HepG2 (cell line): ENCODE measurements around the gene MYEOV.

Experiments
- EP300 ChIP-seq, 3 experiments: sonication (generic) in 1 of 3; formaldehyde crosslinking in 1 of 3; IDR thresholded peaks; 2 replicates each; pipeline versions ENCODE4 v1.5.1 to v1.6.1; 2011 to 2020; ENCODE audit warnings: low read depth in 2 of 3, low read length in 2 of 3, borderline replicate concordance in 1 of 3, improper control_type of control experiment in 1 of 3, mild to moderate bottlenecking in 1 of 3, missing genetic modification reagents in 1 of 3, moderate library complexity in 1 of 3
- HDAC6 ChIP-seq: fragments of 200-600 bp; sonication (generic); IDR thresholded peaks from 2 replicates; pipeline ENCODE4 v1.7.0; 2017; ENCODE audit warnings: mild to moderate bottlenecking, antibody characterized with exemption, low read length, low read depth
- RBM22 ChIP-seq: fragments of 200-400 bp; formaldehyde crosslinking; optimal IDR thresholded peaks from 2 replicates; pipeline ENCODE3; 2017; ENCODE audit warnings: mild to moderate bottlenecking, low read length, moderate library complexity
- ZNF704 ChIP-seq: sonication (generic); formaldehyde crosslinking; IDR thresholded peaks from 2 replicates; pipeline ENCODE4 v1.8.1; 2023; ENCODE audit warnings: mild to moderate bottlenecking, inconsistent platforms, moderate library complexity, missing genetic modification reagents, borderline replicate concordance
- TF ChIP-seq, protein P1 (sequence below): sonication (generic); formaldehyde crosslinking; IDR thresholded peaks from 2 replicates; pipeline ENCODE4 v1.4.0; 2020; ENCODE audit warnings: mild to moderate bottlenecking, missing genetic modification reagents

DNA sequence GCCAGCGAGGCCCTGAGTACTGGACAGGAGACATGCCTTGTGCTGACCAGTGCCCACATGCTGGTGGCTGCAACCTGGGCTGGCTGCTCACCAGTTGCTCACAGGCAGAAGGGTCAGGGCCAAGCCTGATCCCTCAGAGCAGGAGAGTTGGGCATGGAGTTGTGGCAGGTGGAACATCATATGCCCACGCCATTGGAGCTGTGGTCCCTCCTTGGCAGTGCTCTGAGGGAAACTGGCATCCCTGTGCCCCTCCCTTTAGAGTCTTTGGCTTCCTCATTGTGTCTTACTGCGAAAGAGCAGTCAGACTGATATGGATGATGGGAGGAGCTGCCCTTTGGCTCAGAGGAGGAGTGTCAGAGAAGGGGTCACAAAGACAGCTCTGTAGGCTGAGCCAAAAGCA, 3.1 kb upstream of the MYEOV start:
- TF ChIP-seq EP300 (IDR thresholded peaks at IDR 0.05; ENCODE audit: low read depth in 2 of 2, low read length in 2 of 2) = no peak
- no peak for TF ChIP-seq EP300 (CRISPR knock-in tag; IDR thresholded peaks at IDR 0.05; ENCODE audit: borderline replicate concordance)
- TF ChIP-seq RBM22 = no peak
- TF ChIP-seq HDAC6 = no peak
- no peak for TF ChIP-seq ZNF704
- TF ChIP-seq, protein P1, sequence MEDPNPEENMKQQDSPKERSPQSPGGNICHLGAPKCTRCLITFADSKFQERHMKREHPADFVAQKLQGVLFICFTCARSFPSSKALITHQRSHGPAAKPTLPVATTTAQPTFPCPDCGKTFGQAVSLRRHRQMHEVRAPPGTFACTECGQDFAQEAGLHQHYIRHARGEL (CRISPR knock-in tag) = no peak
